ENCODE data around the gene SMLR1. TPM values are rescaled to one million over a fixed set of nuclear protein-coding genes. Genes with fewer than 3 reads are reported as not detected.

The SMLR1 gene
- total RNA-seq, 1 donor from 2014 or later: not detected

DNA sequence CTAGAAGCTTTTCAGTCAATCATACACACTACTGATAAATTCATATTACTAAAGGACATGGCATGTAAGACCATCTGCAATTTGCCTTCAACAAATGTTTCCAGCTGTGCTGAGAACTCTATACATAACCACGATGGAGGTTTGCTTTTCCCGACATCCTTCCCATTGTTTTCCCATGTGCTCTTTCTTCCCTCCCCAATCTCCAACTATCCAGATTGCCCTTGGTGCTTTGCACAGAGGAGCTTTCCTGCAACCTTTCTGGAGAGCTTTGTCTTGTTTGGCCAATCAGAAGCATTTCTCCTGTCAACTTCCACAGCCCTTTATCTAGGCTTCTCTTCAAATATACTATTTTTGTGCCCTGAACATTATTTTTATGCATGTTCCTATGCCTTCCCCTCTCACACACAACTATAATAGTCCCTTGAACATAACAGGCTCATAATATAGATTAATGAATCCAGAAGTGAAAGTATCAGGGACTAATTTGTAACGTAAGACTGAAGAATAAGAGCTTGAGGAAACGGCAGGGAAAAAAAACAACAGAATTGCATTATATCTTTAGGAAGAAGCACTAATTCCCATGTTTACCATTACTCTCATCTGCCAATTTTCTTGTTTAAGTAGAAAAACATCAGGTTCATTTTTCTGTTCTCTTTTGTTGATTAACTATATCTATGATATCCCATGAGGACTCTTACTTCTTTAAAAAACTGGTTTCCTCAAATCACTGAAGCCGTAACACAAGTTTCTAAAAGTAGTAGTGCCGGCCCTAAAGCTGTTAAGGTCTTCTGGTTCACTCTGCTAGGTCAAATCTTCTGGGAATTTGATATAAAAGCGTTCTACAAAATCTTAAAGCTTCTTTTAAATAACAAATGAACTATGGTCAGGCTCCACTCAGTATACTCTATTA is 20.1 kb downstream of the SMLR1 start:
- intact Hi-C loops (cut with micrococcal nuclease): no loop called here
- peak; percentile 54 for ATAC-seq

DNA sequence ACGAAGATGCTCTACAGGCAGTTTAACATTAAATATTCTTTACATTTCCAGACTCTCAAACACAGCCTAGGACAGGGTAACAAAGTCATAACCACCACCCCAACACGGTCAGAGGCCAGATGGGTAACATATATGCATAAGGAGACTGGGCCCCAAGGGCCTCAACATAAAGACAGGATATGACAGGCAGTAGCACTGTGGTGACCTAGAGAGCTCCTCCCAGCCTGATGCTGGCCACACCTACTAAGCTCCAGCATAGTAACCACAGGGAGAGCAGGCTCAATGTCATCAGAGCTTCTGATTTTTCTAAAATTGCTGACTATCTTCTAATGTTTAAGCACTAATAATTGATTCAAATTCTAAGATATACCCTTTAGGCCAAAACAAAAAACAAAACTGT is 21.7 kb downstream of the SMLR1 start:
- DNase-seq: no peak
- intact Hi-C loops (cut with micrococcal nuclease): no loop called here
- ATAC-seq: no peak

More for the DNA sequence above, 20.1 kb downstream of the SMLR1 start:
- no peak for DNase-seq

DNA sequence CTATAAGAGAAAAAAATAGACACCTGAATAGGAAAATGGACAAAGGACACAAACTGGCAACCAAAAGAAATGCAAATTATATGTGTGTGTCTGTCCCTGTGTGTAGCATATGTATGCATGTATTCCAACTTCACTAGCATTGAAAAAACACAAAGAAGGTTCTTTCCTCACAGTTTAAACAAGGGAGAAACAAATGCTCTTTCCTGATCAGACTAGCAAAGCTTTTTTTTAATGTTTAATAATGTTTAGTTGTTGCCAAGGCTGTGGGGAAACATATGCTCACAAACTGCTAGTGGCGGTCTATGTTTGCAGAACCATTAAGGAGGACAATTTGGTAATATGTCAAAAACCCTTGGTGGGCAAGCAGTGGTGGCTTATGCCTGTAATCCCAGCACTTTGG is 22.4 kb downstream of the SMLR1 start:
- intact Hi-C loops (cut with micrococcal nuclease): no loop called here
- no peak for ATAC-seq
- no peak for DNase-seq

DNA sequence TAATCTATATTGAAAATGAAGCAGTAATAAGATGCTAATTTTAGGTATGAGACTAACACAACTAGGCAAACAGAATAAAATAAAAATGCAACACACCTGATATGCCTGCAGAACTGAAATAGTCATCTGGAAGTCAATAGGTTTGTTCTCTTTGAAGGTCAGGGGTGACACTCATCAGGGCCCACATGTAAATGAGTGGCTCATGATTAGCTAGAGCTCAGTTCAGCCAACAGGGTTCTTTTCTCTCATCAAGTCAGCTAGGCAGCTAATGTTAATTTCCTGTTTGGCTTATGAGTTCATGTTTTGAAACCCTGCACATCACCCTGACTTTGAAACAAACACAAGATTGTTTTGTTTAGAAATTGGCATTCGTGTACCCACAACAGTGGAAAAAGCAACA is 23.8 kb downstream of the SMLR1 start:
- DNase-seq (no peak), ATAC-seq (no peak)
- intact Hi-C loops (cut with micrococcal nuclease): no loop called here

DNA sequence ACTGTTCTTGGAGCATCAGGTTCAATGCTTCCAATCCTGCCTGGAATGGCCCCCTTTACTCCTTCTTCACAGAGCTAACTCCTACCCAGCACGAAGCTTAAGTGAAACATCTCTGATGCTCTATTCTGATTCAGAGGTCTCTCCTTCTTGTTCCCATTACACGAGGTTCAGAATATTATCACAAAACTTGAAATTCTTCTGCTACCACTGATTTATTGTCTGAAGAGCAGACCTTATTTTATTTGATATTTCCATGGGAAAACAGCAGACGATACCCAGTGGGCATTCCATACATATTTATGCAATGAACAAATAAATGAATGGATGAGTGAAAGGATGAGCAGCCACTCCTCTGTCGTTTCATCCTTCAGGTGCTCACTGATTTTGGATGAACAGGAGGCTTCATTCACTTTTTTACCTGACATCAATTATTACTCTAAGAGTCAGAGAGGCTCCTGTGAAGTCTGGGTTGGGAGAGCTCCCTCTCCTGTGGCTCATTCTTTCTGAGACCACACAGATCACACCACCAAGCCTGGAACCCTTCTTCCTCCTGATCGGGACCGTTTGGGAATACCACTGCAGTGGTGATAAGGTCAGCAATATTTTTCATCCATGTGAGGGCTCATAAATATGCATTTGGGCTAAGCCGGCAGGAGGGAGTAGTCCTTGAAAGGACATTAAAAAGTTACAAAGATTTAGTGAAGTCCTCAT is 25.8 kb downstream of the SMLR1 start:
- intact Hi-C loops (cut with micrococcal nuclease): no loop called here
- ATAC-seq (no peak), DNase-seq (no peak)

DNA sequence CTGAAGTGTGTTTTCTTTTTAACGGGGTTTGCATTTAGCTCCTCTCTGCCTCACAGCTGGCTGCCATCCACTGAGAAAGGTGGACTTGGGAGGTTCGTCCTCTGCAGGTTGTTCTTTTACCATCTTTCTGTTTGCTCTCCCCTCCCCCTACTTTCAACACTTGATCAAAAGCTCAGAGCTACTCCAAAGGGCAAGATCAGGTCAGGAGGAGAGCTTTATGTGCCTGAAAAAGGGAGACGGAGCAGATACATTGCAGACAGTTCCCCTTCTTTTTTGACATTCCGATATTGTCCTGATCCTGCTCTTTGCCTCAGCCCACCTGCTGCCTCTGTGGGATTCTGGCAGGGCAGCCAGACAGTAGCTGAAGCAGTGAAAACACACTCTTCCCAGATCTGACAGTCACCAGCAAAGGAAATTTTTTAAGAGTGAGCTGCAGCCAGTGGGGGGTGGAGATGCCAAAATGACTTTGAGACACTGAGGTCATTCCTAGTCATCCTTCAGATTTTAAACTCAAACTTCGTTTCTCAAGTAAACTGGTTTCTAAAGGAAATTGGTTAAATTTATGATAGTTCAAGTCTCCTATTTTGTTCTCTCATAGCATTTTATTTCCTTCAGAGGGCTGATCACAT is 26.5 kb downstream of the SMLR1 start:
- no peak for ATAC-seq
- intact Hi-C loops (cut with micrococcal nuclease): no loop called here
- no peak for DNase-seq

DNA sequence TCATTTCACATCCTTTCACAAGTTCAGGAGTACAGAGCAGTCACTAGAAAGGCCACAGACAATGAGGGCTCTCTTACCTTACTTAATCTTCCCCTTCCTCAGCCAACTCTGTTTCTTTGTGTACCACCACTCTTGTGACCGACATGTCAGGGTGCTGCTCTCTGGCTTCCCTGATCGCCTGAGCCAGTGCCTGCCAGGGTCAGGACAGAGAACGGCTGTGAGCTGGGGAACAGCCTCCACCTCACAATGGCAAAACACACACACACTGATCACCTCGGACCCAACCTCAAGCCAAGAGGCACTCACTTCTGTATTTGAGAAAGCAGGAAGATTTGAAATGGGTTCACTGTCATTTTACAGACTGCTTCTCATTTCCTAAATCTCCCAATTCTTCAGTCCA is 30.8 kb downstream of the SMLR1 start:
- DNase-seq (no peak), ATAC-seq (no peak)
- intact Hi-C loops (cut with micrococcal nuclease): no loop called here

DNA sequence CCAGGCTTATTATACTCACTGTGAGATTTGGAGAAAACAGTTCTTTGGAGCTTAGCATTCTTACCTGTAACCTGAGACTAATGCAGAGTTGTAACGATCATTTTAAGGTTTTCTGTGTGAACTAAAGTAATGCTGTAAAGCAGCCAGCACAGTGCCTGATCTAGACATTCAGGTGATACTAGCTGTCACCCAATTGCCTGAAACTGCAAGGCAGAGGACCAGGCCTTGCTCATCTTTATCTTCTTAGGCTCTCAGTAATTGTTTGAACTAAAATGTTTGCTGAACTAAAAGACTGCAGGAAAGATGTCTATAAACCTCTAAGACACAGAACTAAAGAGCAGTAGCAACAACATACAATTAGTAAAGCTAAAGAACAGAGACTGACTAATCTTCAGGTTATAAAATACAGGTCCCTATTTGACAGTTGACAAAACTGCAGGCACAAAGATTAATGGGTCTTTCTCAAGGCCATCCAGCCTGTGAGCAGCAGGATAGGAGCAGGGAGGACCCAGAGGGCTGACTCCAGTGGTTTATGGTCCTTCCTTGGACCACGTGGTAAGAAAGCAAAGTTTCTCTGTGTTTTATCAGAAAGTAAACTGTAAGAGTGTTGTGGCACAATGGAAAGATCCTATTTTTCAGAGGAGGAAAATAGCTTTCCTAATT is 31.4 kb downstream of the SMLR1 start:
- DNase-seq (no peak), ATAC-seq (no peak)
- intact Hi-C loops (cut with micrococcal nuclease): no loop called here

DNA sequence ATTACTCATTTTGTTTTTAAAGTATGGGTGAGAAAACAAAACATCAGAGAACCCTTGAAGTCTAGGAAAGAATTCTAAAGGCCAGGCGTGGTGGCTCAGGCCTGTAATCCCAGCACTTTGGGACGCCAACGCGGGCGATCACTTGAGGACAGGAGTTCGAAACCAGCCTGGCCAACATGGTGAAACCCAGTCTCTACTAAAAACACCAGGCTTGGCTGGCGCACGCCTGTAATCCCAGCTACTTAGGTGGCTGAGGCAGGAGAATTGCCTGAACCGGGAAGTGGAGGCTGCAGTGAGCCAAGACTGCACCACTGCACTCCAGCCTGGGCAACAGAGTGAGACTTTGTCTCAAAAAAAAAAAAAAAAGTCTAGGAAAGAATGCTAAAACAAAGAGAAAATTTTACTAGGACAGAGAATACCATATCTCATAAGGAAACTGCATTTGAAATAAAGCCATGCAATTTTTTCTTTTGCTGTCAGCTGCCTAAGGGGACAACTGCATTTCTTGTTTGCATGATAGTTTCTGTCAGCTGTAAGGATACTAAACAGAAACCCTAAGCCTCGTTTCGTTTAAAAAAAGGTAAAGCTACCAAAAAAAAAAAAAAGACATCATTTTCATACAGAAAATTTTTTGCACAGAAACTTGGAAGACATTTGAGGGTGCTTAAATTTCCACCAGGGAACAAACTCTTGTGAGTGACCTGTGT is 32.1 kb downstream of the SMLR1 start:
- intact Hi-C loops (cut with micrococcal nuclease): no loop called here
- ATAC-seq: no peak
- no peak for DNase-seq

DNA sequence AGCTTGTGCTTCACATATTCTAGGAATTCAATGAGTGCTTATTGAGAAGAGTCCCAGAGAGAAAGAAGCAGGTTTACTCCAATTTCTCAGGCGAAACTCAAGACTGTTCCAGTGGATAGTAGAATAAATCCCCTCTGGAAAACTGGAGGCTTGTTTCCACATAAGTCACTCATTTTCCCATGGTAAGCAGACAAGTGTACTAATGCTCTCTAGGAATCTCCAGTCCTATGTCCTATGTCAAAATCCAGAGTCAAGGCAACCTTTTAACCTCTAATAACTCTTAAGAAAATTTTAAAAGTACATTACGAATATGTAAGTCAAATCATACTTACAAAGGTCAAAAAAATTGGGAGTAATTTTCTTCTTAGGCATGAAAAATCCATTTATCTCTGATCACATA is 35.2 kb downstream of the SMLR1 start:
- intact Hi-C loops (cut with micrococcal nuclease): no loop called here
- ATAC-seq: no peak
- no peak for DNase-seq

DNA sequence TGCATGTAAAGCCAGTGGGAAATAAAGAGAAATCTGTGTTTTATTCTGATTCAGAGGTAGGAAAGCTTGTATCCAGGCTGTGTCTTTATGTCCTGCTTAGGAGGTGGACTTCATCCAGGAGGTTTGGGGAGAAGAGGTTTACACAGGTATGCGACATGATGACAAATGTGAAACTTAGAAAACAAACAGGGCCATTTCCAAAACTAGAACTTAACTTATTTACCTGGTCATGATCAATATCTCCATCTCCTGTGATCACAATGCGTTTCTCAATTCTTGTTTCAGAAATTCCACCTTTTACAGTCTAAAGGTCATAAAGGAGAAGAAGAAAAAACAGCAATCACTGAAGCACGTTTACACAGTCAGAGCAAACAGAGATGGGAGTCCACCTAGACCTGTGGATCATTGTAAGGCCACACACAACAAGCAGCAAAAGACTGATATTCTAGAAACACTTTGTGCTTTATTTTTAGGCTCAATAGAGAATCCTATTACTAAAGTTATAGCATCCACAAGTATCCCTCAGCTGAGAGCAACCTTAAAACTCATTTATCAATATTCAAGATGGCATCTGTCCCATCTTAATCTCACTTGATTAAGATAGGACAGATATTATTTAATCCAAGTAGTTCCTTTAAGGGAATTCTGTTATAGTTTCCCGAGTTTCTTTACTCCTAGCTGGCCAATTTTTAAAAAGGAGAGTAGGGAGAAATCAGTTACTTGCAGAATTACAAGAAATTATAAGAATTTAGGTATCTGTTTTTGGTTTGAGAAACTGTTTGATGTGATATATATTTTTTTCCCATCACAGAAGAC is 36.4 kb downstream of the SMLR1 start:
- DNase-seq (no peak), ATAC-seq (no peak)
- intact Hi-C loops (cut with micrococcal nuclease): no loop called here

DNA sequence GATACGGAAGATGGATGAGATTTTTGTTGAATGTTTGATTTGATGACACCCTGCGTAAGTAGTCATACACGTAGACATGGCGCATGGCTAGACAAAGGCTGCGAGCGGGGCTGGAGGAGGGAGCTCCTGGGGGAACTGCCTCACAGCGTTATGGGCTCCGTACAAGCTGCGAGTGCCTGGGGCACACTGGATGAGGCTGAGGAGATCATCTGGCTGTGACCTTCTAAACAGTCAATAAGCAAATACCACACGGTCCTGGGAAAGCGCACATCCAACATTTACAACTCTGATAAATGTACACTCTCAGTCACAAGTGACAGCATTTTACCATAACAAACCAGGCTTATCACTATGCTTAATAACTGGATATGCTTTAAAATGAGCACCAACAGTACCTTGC is 37.1 kb downstream of the SMLR1 start:
- ATAC-seq (no peak), DNase-seq (no peak)
- intact Hi-C loops (cut with micrococcal nuclease): no loop called here

DNA sequence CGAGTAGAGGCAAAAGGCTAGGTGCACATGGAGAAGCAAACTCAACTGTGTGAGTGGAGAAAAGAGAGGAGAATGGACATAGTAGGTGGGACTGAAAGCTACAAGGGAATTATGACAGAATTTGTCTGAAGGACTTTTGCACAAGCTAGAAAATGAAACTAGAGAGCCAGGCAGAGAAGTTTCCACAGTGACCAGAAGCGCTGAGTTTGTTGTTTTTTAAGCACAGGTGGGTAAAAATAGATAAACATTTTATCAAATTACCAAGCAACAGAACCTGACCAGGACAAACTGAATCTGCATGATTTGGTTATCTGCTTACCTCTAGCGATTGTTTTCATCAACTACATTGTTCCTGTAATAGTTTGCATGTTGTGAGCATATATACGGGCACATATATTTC is 38.6 kb downstream of the SMLR1 start:
- ATAC-seq: no peak
- intact Hi-C loops (cut with micrococcal nuclease): no loop called here

DNA sequence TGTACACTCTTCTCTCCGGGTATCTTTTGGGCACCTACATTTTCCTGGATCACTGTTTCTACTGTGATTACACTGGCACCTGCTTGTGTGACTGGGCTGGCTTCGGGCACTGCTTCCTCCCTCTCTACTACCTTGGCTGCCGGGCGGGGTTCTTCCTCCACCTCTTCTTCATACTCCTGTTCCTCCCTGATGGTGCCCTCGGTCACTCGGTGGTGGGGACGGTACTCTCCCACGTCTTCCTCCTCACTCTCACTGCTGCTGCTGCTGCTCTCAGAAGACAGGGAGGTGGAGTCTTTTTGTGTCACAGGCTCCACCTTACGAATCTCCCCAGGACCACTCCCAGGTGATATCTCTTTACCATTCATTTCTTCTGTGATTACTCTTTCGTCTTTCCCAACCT is 42.5 kb downstream of the SMLR1 start:
- DNase-seq (no peak), ATAC-seq (no peak)
- intact Hi-C loops (cut with micrococcal nuclease): loop anchor here (10.0 kb wide), 1 partner anchor 545 kb away; no protein-coding TSS in a partner anchor

More for the DNA sequence above, 38.6 kb downstream of the SMLR1 start:
- DNase-seq: no peak

DNA sequence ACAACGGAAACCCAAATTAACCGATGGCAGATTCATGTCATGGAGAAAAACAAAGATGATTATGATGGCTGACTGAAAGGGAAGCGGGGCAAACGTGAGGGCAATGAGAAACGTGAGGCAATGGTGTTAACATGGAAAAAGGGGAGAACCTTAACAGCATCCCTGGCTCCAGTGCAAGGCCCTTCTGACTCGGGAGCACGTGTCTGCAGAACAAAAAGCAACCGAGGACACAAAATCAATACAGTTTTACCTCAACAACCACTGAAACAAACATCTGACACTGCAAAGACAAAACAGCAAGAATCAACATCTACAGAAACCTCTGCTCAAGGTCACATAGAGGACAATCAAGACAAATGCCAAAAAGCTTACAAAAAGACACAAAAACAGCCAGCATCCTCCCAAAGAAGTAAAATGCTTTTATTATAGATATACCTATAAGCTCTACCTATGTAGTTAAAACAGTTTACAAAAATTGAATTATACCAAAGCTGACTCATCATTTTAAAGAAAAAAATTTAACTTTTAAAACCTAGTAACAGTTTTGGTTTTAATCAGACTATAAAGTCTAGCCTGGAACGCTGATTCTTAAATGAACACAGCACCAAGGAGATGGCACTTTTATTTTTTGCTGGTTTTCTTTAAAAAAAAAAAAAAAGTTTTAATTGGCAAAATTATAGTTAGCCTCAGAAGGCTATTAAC is 43.1 kb downstream of the SMLR1 start:
- intact Hi-C loops (cut with micrococcal nuclease): loop anchor here (10.0 kb wide), 1 partner anchor 546 kb away; no protein-coding TSS in a partner anchor
- no peak for ATAC-seq
- DNase-seq: no peak

DNA sequence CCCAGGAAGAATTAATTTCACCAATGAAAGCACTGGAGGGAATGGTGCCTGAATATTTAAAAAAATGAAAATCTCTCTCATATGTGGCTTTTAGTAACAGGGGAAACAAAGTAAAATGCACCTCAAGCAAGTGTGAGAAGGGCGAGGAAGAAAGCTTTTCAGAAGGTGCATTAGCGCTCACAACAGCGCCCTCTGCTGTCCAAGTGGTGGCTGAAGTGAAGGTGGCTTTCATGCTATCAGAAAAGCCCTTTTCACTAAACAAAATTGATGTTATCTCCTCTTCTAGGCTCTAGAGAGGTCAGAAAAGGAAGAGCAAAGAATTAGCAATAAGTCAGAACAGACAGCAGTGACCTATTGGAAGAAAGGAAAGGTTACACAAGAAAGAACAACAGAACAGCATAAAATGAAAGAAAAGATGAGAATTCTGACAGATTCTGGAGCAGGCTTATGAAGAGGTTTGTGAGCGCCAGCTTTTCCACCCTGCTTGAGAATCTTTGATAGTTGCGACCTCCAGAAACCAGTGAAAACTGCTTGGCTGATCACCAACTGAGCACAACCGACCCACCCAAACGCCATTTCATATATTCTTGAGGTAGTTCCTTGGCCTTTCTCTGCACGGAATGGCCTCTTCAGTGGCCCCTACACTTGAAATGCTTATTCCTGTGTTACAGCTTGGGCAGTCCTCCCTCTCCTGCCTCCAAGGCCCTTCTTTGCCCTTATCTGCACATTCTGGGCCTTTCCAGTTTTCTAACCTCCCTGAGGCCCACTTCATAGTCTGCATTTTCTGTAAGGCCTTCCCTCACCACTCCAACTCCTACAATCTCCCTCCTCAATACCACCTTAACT is 45.3 kb downstream of the SMLR1 start:
- DNase-seq: peak; percentile 81
- intact Hi-C loops (cut with micrococcal nuclease): loop anchor here (10.0 kb wide), 1 partner anchor 548 kb away; no protein-coding TSS in a partner anchor
- ATAC-seq: peak; percentile 37

Measured in left ventricle myocardium superior (tissue), 1 donor.